ENCODE data around the gene LRFN2.

DNA sequence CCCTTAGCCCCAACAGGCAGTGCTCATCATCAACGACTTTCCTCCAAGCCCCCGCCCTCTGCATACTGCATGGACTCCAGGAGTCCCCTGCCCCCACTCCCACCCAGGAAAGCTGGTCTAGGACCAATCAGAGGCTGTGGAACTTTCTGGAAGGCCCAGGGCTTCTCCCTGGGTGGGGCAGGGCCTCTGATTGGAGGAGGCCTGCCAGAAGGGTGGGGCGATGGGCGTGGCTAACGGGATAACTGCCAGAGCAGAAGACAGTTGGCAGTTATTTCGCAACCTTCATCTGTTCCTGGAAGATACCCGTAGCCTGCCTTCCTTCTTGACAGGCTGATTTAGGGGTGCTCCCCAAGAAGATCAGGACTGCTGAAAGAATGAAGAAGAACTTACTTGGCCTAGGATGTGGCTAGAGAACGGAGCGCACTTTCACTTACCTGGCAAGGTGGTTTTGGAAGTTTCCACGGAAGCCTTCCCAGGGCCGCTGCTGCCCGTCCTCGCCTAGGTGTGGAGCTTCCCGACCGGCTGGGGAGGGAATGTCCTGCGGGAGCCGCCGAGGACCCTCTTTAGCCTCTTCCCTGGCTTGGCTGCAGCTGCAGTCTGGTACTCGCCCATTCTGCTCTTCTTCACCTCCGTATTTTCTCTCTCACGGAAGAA is 209.0 kb downstream of the LRFN2 start:
- TF ChIP-seq, protein P1, sequence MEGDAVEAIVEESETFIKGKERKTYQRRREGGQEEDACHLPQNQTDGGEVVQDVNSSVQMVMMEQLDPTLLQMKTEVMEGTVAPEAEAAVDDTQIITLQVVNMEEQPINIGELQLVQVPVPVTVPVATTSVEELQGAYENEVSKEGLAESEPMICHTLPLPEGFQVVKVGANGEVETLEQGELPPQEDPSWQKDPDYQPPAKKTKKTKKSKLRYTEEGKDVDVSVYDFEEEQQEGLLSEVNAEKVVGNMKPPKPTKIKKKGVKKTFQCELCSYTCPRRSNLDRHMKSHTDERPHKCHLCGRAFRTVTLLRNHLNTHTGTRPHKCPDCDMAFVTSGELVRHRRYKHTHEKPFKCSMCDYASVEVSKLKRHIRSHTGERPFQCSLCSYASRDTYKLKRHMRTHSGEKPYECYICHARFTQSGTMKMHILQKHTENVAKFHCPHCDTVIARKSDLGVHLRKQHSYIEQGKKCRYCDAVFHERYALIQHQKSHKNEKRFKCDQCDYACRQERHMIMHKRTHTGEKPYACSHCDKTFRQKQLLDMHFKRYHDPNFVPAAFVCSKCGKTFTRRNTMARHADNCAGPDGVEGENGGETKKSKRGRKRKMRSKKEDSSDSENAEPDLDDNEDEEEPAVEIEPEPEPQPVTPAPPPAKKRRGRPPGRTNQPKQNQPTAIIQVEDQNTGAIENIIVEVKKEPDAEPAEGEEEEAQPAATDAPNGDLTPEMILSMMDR (IDR thresholded peaks at IDR 0.05), result no peak
- TF ChIP-seq POLR2A (IDR thresholded peaks at IDR 0.05), result no peak
